ENCODE results near the gene RPS6KA5. TPM values are rescaled to one million over a fixed set of nuclear protein-coding genes. Genes with fewer than 3 reads are reported as not detected.

RPS6KA5 gene
- total RNA-seq, 2 donors from 2014 or later = 8.9 to 10.3 TPM

GRCh38 chr14:91008759-91009409 is 51.6 kb downstream of the RPS6KA5 start:
- DNase-seq (ENCODE audit: low spot score) = no peak
- H3K9me3 ChIP-seq = no peaks in the 10 kb centered on the region
- no peaks in the 10 kb centered on the region for H3K4me1 ChIP-seq (replicated peaks)
- TF ChIP-seq POLR2AphosphoS5 (IDR thresholded peaks at IDR 0.05) (no peak), POLR2A (IDR thresholded peaks at IDR 0.05) (no peak)
- TF ChIP-seq, protein P1, sequence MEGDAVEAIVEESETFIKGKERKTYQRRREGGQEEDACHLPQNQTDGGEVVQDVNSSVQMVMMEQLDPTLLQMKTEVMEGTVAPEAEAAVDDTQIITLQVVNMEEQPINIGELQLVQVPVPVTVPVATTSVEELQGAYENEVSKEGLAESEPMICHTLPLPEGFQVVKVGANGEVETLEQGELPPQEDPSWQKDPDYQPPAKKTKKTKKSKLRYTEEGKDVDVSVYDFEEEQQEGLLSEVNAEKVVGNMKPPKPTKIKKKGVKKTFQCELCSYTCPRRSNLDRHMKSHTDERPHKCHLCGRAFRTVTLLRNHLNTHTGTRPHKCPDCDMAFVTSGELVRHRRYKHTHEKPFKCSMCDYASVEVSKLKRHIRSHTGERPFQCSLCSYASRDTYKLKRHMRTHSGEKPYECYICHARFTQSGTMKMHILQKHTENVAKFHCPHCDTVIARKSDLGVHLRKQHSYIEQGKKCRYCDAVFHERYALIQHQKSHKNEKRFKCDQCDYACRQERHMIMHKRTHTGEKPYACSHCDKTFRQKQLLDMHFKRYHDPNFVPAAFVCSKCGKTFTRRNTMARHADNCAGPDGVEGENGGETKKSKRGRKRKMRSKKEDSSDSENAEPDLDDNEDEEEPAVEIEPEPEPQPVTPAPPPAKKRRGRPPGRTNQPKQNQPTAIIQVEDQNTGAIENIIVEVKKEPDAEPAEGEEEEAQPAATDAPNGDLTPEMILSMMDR (IDR thresholded peaks at IDR 0.05) = no peak
- WGBS = 82% methylated on average over 2 of the region's 2 CpGs
- intact Hi-C loops (cut with DNase I) = no loop called here
- no peak overlapping the region for H3K27ac ChIP-seq
- no peaks in the 10 kb centered on the region for H3K36me3 ChIP-seq
- no peaks in the 10 kb centered on the region for H3K27me3 ChIP-seq (replicated peaks; ENCODE audit: insufficient read depth)
- H3K4me3 ChIP-seq = no peak overlapping the region

GRCh38 chr14:91005716-91006115 is 54.7 kb downstream of the RPS6KA5 start:
- H3K4me1 ChIP-seq (replicated peaks) = no peaks in the 10 kb centered on the region
- intact Hi-C loops (cut with DNase I) = no loop called here
- TF ChIP-seq POLR2A (IDR thresholded peaks at IDR 0.05) (no peak), POLR2AphosphoS5 (IDR thresholded peaks at IDR 0.05) (no peak)
- TF ChIP-seq, protein P1 (IDR thresholded peaks at IDR 0.05) = no peak
- no peaks in the 10 kb centered on the region for H3K27me3 ChIP-seq (replicated peaks; ENCODE audit: insufficient read depth)
- DNase-seq (ENCODE audit: low spot score) = no peak
- H3K36me3 ChIP-seq = no peaks in the 10 kb centered on the region
- H3K9me3 ChIP-seq = no peaks in the 10 kb centered on the region
- no peak overlapping the region for H3K27ac ChIP-seq
- no peak overlapping the region for H3K4me3 ChIP-seq

GRCh38 chr14:91004987-91005386 is 55.5 kb downstream of the RPS6KA5 start:
- Histone ChIP-seq H3K27ac (no peak overlapping the region), H3K4me3 (no peak overlapping the region), H3K36me3 (no peaks in the 10 kb centered on the region), H3K27me3 (replicated peaks; ENCODE audit: insufficient read depth) (no peaks in the 10 kb centered on the region), H3K4me1 (replicated peaks) (no peaks in the 10 kb centered on the region), H3K9me3 (no peaks in the 10 kb centered on the region)
- TF ChIP-seq POLR2AphosphoS5 (IDR thresholded peaks at IDR 0.05) (no peak), POLR2A (IDR thresholded peaks at IDR 0.05) (no peak)
- TF ChIP-seq, protein P1 (IDR thresholded peaks at IDR 0.05) = no peak
- DNase-seq (ENCODE audit: low spot score) = no peak
- intact Hi-C loops (cut with DNase I) = no loop called here

DNA sequence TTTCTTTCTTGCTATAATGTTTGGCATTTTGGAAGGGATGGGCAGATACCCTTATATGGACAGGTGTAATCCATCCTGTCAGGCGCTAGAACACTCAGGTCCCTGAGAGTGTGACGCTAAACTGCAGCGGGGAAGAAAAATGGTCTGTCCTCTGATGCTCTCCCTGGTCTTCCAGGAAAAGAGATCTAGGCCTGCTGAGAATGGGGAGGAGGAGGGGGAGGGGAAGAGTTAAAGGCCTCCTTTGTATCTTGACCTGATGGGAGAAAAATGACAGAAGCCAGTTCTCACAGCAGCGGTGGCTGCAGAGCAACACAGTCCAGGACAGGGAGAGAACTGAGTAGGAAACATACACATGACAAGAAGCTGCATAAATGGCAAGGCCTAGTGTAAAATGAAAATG is 61.1 kb downstream of the RPS6KA5 start:
- 86% methylated on average over 4 of the region's 4 CpGs for WGBS
- intact Hi-C loops (cut with DNase I) = no loop called here
- H3K4me1 ChIP-seq (replicated peaks) = no peaks in the 10 kb centered on the region
- no peaks in the 10 kb centered on the region for H3K9me3 ChIP-seq
- H3K36me3 ChIP-seq = no peaks in the 10 kb centered on the region
- H3K4me3 ChIP-seq = no peak overlapping the region
- DNase-seq (ENCODE audit: low spot score) = no peak
- no peak for TF ChIP-seq POLR2A (IDR thresholded peaks at IDR 0.05)
- TF ChIP-seq, protein P1 (IDR thresholded peaks at IDR 0.05) = no peak
- no peak for TF ChIP-seq POLR2AphosphoS5 (IDR thresholded peaks at IDR 0.05)
- no peaks in the 10 kb centered on the region for H3K27me3 ChIP-seq (replicated peaks; ENCODE audit: insufficient read depth)
- H3K27ac ChIP-seq = no peak overlapping the region

GRCh38 chr14:90996967-90997366 is 63.5 kb downstream of the RPS6KA5 start:
- 53% methylated on average over 1 of the region's 1 CpG for WGBS
- TF ChIP-seq, protein P1 (IDR thresholded peaks at IDR 0.05) = no peak
- no peak for TF ChIP-seq POLR2AphosphoS5 (IDR thresholded peaks at IDR 0.05)
- no peak overlapping the region for H3K27ac ChIP-seq

More at GRCh38 chr14:90996967-90997366, 63.5 kb downstream of the RPS6KA5 start:
- H3K27me3 ChIP-seq (replicated peaks; ENCODE audit: insufficient read depth) = no peaks in the 10 kb centered on the region
- no peak for DNase-seq (ENCODE audit: low spot score)
- H3K4me1 ChIP-seq (replicated peaks) = no peaks in the 10 kb centered on the region
- no peaks in the 10 kb centered on the region for H3K9me3 ChIP-seq
- no peak overlapping the region for H3K4me3 ChIP-seq
- intact Hi-C loops (cut with DNase I) = no loop called here
- no peaks in the 10 kb centered on the region for H3K36me3 ChIP-seq
